PC-9 (cell line): ENCODE results near the gene LIN52.

Experiments
- CTCF ChIP-seq: fragments of 200-600 bp; sonication (generic); conservative IDR thresholded peaks from 2 replicates; pipeline ENCODE4 v1.6.1; 2017; ENCODE audit warnings: mixed run types, antibody characterized with exemption, mild to moderate bottlenecking, moderate library complexity
- EZH2 ChIP-seq: fragments of 200-600 bp; sonication (generic); IDR thresholded peaks from 2 replicates; pipeline ENCODE4 v1.8.0; 2017; ENCODE audit warnings: antibody characterized with exemption, low read depth

DNA sequence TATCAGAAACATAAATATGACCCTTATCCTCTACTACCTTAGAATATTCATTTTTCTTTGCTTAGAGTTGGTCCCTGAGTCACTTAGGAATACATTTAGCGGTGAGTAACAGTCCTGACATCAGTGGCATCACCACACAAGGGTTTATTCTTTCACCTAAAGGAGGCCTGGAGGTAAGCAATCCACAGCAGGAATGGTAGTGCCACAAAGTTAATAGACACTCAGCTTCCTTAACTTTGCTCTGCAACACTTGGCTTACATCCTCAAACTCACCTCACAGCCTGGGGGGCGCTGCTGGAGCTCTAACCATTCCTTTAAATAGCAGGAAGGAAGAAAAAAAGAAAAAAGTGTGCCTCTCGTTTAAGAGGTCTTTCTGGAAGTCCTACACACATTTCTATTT, 36.5 kb upstream of the LIN52 start:
- TF ChIP-seq CTCF, result no peak; the same call in 1 of the 2 replicates
- TF ChIP-seq EZH2, result no peak
